Activated CD4-positive, alpha-beta T cell treated with anti-CD3 and anti-CD28 coated beads, Interleukin-10, Interleukin-2, amounts not matched to agents 100 ng/mL and 50 ng/mL, durations not matched to agents 16 hours and 8 hours (primary cell): ENCODE measurements around the gene MSI2.

ENCODE experiments used
- DNase-seq: peaks from one replicate; pipeline ENCODE4 v3.0.0-alpha.2; 2020

MSI2 gene

DNA sequence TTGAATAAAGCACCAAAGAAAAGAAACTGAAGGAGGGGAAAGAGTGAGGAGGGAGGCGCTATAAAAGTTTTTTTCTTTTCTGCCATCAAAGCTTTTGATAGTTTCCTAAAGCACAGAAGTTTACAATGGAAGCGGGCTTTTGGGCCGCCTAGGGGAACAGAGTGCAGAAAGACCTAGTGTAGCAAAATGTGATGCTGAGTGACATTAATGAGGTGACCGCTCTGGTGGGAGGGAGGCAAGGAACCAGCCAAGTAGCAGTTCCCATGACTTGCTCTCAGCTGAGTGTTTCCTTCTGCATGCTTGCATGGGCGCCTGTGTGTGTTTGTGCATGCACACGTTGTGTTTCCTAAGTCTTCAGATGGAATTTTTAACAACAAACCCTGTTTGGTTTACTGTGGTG, 15.5 kb downstream of the MSI2 start:
- no peak for DNase-seq

- DNase-seq, result no peak
Measured at GRCh38 chr17:57273490-57273889, 17.2 kb downstream of the MSI2 start.

DNA sequence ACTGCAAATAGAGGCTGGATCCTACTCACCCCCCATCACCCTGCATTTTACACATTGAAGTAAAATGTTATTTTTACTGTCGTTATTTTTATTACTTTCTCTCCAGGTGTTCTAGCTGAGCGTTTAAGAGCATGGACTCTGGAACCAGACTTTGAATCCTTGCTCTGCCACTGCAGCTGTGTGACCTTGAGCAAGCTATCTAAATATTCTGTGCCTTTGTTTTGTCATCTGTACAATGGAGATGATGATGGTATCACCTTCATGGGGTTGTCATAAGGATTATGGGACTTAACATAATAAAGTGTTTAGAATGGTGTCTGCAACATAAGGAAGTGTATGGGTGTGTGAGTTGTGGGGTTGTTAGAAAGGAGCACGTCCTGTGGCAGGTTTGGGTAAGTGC, 17.8 kb downstream of the MSI2 start:
- no peak for DNase-seq

DNA sequence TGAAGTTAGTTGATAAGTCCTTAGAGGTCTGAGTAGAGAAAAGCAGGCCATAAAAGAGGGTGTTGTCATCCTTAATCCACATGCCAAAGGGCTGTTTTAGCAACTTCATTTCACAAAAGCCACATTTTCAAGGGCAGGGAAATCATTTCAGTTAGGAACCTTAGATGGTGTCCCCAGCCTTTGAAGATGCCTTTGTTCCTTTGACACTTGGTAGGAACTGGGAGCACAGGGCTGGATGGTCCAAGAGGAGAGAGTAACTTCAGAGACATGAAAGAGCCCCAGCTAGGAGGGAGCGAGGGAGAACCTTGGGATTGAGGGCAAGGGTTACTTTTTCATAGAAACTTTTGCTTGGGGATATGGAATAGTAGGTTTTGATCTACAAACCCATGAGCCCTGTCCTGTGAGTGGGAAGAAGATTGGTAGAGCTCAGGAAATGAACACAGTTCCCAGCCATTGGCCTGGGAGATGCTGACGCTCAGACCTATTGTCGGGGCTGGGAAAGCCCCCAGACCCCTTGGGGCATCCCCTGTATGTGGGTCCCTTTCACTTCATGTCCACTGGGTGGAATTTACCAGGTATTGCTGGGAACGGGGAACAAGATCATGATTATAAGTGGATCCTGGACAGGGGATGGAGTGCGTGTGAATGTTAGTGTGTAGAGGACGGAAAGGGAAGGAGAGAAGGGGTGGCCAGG, 18.9 kb downstream of the MSI2 start:
- no peak for DNase-seq

DNA sequence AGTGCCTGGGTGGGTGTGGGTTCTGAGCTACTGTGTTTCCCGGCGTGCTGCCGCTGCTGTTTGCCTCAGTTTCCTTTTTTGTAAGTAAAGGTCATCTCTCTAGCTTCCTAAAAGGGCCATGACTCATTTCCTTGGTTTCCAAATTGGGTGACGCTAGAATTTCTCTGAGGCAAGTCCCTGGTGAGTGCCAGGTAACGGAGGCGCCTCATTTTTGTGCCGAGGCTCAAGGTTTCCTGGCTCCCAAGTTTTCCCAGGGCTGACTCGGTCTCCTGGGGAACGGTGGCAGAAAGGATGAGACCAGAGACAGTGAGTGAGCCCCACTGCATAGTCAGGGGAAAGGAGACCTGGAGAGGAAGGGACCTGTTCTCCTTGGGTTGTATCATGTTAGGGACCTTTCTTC, 20.3 kb downstream of the MSI2 start:
- DNase-seq, result no peak

DNA sequence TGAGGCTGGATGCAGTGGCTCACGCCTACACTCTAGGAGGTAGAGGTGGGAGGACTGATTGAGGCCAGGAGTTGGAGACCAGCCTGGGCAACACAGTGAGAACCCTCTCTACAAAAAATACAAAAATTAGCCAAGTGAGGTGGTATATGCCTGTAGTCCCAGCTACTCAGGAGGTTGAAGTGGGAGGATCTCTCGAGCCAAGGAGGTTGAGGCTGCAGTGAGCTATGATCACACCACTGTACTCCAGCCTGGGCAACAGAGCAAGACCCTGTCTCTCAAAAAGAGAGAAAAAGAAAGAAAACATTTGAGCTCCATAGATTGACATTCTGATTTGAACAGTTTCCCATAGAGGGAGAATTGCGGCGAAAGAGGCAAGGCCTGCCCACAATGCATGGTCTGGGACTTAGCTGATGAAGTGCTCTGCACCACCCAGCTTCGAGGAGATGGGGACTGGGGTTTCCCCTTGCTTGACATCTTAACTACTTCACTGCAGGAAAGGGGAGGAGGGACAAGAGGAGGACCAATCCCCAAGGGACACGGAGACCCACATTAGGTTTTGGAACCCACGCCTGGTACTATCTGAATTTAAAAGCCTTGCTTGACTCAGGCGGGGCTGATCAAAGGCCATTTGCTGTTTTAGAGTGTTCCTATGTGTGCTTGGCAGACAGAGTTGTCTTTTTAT, 21.7 kb downstream of the MSI2 start:
- no peak for DNase-seq

DNA sequence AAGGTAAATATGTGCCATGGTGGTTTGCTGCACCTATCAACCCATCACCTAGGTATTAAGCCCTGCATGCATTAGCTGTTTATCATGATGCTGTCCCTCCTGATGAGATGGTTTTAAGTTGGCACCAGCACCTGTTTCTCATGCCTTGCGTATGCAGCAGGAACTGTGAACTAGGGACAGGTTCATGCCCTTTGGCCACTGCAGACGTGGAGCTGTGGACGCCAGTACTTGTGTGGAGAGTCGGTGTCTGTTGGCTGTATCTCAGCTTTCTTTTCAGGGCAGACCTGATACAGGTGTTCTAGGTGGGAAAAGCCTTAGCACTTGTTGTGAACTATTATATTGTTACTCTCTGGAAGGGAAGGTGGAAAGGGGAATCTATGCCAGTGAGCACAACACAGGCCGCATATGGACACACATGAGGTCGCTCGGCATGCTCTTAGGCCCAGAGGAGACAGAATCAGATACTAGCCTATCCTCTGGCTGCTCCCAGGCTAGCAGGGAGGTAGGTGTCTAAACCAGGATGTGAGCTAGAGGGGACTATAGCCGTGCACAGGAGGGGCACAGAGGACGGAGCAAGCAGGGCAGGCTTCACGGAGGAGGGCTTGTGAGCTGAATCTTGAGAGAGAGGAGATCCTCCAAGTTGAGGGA, 22.5 kb downstream of the MSI2 start:
- no peak for DNase-seq

GRCh38 chr17:57279432-57279831, 23.1 kb downstream of the MSI2 start:
- no peak for DNase-seq

DNA sequence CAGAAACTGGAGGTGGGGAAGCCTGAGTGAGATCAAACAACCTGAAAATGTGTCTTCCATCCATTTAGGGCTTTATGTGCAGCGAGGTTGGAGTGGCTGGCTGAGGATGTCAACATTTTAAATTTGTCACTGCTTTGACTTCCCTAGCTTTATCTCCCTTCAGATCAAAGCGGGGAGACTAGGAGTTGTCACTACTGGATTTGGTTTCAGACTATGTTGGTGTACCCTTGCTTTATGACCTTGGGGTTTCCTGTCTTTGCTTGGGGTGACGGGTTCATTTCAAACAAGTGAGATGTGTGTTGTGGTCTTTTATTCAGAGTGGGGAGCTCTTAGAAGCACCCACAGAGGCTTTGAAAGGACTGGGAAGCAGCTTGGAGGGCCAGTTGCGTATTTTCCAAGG, 25.6 kb downstream of the MSI2 start:
- DNase-seq, result peak; percentile 55

DNA sequence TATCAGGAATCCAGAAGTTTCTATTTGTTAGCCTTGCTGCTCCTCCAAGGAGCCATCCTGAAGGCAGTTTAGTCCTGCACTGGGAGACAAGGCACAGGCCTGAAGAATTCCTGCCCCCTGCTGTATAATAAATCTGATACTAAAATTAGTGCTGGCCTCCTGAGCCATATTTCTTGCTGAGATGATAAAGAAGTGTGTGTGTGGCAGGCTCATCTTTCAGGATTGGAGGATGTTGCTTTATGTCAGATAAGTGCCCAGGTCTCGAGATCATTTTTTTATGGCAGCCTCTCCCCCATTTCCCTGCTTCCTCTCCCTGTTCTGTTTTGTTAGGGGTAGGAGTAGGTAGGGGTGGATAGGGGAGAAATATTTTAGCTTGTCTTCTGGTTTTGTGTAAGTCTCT, 26.0 kb downstream of the MSI2 start:
- no peak for DNase-seq

- no peak for DNase-seq
Measured at GRCh38 chr17:57283203-57283971, 27.1 kb downstream of the MSI2 start.

DNA sequence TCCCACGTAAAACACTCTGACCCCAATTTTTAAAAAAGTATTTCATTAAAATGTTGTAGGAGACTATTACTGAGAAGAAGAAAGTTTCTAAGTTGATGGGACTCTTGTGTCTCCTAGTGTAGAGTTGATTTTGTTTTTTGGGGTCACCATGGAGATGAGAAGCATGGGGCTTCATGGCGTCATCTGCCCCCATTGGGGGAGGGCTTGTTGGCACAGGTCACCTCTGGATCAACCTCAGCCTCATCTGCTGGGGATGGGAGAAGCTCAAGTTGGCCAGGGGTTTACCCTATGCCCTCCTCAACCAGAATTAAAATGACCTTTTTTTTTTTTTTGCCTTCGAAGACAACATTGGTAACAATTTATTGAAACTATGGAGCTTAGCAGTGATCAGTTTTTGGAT, 28.3 kb downstream of the MSI2 start:
- peak; percentile 28 for DNase-seq

GRCh38 chr17:57284984-57285646, 28.8 kb downstream of the MSI2 start:
- peak; percentile 72 for DNase-seq

- DNase-seq, result no peak
Measured at GRCh38 chr17:57285701-57286100, 29.4 kb downstream of the MSI2 start.

GRCh38 chr17:57286399-57287105, 30.2 kb downstream of the MSI2 start:
- DNase-seq, result no peak

DNA sequence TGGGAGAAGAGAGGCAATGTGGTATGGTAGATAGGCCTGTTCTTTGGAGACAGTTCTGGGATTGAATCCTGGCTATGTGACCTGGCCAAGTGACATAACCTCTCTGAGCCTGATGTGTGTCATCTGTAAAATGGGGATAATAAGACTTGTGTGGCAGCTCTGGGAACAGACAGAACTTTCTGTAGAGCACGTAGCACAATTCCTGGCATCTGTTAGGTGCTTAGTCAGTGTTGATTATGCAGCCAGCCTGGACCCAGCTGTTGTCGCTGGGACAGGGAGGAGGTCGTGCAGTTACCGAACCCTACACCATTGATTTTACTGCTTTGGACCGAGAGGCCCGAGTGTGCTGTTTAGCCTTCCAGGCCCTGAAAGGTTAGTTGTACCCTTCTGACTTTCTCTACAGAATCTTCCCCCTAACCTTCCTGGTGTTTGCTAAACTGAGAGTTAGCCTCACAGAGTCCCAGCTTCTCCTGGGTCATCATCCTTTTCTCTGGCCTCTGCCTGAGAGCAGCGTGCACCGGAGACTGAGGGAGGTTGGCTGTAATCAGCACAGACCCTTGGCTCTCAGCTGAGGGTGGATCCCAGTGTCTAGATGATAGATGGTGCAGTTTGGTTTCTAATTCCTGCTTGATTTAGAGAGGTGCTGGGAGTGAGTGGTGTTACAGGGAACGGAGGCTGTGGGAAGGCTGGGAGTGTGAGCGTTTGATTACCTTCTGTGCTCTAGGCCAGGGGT, 31.9 kb downstream of the MSI2 start:
- no peak for DNase-seq

- DNase-seq, result no peak
Measured at GRCh38 chr17:57288773-57289121, 32.4 kb downstream of the MSI2 start.

DNA sequence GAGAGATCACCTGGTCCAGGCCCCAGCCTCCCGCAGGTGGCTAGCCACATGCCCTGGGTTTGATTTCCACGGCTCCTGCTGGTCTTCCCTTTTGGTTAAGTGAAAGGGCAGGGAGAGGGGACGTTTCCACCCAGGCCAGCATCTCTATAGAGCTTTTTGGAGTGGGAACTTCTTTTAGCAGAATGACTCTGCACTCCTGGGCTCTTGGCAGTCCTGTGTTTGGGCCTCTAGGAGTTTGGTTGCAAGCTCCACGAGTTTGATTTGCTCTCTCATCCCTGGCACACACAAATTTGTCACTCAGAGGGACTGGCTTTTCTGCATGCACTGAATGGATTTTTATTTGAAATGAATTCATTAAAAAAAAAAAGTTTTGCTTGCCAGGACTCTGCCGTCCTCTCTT, 32.8 kb downstream of the MSI2 start:
- no peak for DNase-seq

DNA sequence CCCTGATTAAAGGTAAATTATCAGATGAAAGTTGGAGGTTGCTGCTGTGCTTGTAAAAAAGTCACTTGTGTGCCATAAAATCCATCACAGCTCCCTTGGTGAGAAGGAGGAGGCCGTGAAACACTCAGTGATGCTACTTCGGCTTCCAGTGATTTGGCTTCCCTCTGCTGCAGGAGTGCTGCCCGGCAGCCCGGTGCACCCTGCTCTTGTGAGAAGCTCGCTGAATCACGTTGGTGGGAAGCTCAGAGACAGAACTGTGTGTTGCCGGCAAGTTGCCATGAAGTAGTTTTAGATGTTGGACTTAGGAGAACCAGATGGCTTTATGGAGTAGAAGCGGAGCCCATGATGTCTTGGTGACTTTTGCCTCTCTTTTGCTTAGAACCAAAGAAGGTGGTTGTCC, 33.3 kb downstream of the MSI2 start:
- no peak for DNase-seq

- no peak for DNase-seq
Measured at GRCh38 chr17:57290981-57291380, 34.7 kb downstream of the MSI2 start.

- no peak for DNase-seq
Measured at GRCh38 chr17:57292091-57292490, 35.8 kb downstream of the MSI2 start.

DNA sequence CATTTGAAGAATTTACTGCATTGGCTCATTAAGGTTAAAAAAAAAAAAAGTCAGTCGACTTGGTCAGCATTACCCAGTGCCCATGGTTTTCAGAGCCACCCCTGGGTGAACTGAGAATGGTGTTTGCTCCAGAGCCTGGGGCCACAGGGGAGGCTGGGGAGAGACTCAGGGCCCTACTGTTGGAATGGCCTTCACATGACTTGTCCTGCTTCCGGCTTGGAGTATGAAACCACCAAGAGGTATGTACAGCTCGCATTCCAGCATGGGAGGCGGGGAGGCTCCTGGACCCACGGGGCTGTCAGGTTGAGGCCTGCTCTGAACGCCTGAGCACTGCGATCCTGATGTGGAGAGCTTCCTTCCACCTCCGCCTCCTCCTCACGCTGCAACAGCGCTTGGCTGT, 36.8 kb downstream of the MSI2 start:
- DNase-seq, result no peak
